ENCODE data around the gene SEPTIN7. TPM values are rescaled to one million over a fixed set of nuclear protein-coding genes. Genes with fewer than 3 reads are reported as not detected.

Gene SEPTIN7
- total RNA-seq, 1 donor from 2014 or later = 187 TPM

DNA sequence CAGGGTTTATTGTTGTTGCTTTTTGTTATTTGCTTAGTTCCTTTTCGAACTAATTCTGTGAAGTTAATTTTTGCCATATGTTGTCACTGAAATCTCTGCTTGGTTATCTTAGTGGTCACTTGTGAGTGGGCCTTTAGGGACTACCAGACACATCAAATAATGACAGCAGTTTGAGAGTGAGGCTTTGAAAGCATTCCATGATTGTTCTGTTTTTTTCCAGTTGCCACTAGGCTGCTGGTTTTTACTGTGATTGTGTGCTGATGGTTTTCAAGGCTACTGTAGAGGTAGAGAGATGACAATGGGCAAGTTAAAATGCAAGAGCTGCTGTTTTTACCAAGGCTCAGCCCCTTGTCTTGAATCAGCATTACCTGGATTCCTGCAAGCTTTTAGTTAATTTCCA, 20.0 kb downstream of the SEPTIN7 start:
- Histone ChIP-seq H3K27me3 (ENCODE audit: low read depth) (no peaks in the 10 kb centered on the region), H3K9me3 (replicated peaks) (peaks cover 56% of the 10 kb centered on the region), H3K4me1 (peaks cover 43% of the 10 kb centered on the region), H3K36me3 (no peaks in the 10 kb centered on the region), H3K27ac (replicated peaks) (no peak overlapping the region), H3K4me3 (no peak overlapping the region)
- intact Hi-C loops (cut with micrococcal nuclease) = no loop called here
- DNase-seq = no peak
- TF ChIP-seq, protein P1, sequence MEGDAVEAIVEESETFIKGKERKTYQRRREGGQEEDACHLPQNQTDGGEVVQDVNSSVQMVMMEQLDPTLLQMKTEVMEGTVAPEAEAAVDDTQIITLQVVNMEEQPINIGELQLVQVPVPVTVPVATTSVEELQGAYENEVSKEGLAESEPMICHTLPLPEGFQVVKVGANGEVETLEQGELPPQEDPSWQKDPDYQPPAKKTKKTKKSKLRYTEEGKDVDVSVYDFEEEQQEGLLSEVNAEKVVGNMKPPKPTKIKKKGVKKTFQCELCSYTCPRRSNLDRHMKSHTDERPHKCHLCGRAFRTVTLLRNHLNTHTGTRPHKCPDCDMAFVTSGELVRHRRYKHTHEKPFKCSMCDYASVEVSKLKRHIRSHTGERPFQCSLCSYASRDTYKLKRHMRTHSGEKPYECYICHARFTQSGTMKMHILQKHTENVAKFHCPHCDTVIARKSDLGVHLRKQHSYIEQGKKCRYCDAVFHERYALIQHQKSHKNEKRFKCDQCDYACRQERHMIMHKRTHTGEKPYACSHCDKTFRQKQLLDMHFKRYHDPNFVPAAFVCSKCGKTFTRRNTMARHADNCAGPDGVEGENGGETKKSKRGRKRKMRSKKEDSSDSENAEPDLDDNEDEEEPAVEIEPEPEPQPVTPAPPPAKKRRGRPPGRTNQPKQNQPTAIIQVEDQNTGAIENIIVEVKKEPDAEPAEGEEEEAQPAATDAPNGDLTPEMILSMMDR (IDR thresholded peaks at IDR 0.05; ENCODE audit: borderline replicate concordance) = no peak

DNA sequence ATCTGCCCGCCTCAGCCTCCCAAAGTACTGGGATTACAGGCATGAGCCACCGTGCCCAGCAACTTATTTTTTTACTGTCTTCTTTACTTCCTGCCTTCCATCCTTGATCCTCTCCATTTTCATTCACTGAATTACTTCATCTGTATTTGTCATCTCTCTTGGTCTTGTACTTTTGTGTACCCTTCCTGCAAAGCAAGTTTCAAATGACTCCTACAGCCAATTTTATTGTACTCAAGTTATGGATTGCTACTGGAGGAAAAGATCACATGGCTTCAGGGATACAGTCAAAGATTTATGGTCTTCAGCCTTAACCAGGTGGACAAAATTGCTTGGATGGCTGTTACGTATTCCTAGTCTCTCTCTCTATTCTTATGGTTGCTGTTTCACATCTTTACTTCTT, 22.6 kb downstream of the SEPTIN7 start:
- Histone ChIP-seq H3K9me3 (replicated peaks) (peaks cover 41% of the 10 kb centered on the region), H3K4me1 (peaks cover 64% of the 10 kb centered on the region), H3K27me3 (ENCODE audit: low read depth) (no peaks in the 10 kb centered on the region), H3K27ac (replicated peaks) (peak overlapping the region; percentile 53), H3K36me3 (no peaks in the 10 kb centered on the region), H3K4me3 (no peak overlapping the region)
- intact Hi-C loops (cut with micrococcal nuclease) = no loop called here
- TF ChIP-seq, protein P1 (IDR thresholded peaks at IDR 0.05; ENCODE audit: borderline replicate concordance) = no peak
- no peak for DNase-seq

DNA sequence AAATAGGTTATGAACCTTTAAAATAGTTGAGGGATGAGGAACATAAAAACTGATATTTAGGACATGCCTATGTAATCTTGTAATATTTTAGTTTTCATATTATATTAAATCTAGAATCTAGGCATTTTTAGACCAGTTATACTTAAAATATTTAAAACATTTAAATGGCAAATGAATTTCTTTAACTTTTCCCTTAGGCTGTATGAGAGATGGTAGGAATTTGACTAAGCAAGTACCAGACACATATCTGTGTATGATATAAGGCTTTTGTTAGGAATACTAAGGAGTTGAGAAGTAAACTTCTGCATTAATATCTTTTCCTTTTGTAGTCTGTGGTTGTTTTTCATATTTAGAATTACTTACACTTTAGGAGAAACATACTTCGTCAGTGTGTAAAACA, 25.1 kb downstream of the SEPTIN7 start:
- no peak for DNase-seq
- intact Hi-C loops (cut with micrococcal nuclease) = no loop called here
- Histone ChIP-seq H3K4me1 (peaks cover 86% of the 10 kb centered on the region), H3K4me3 (no peak overlapping the region), H3K9me3 (replicated peaks) (peaks cover 15% of the 10 kb centered on the region), H3K27me3 (ENCODE audit: low read depth) (no peaks in the 10 kb centered on the region), H3K36me3 (no peaks in the 10 kb centered on the region), H3K27ac (replicated peaks) (peak overlapping the region; percentile 27)
- TF ChIP-seq, protein P1 (IDR thresholded peaks at IDR 0.05; ENCODE audit: borderline replicate concordance) = no peak

DNA sequence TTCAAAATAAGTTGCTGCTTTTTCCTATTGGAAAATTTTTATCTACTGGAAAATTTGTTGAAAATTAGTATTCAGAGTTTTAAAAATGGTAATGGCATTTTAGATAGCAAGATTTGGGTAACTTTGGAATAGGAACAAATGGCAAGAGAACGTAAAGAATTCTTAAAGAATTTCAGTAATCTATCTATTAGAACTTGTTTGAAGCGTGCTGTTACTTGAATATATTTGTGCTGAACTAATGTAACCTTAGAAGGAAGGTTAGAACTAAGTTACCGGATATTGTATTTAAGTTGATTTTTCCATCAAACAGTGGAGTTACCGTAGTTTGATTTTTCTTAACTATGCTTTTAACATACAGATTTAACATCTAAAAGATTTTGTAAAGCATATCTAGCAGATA, 25.9 kb downstream of the SEPTIN7 start:
- H3K9me3 ChIP-seq (replicated peaks) = peaks cover 7% of the 10 kb centered on the region
- no peak for DNase-seq
- peaks cover 91% of the 10 kb centered on the region for H3K4me1 ChIP-seq
- H3K27ac ChIP-seq (replicated peaks) = peak overlapping the region; percentile 27
- intact Hi-C loops (cut with micrococcal nuclease) = no loop called here
- H3K4me3 ChIP-seq = no peak overlapping the region
- TF ChIP-seq, protein P1 (IDR thresholded peaks at IDR 0.05; ENCODE audit: borderline replicate concordance) = no peak
- H3K27me3 ChIP-seq (ENCODE audit: low read depth) = no peaks in the 10 kb centered on the region
- no peaks in the 10 kb centered on the region for H3K36me3 ChIP-seq

DNA sequence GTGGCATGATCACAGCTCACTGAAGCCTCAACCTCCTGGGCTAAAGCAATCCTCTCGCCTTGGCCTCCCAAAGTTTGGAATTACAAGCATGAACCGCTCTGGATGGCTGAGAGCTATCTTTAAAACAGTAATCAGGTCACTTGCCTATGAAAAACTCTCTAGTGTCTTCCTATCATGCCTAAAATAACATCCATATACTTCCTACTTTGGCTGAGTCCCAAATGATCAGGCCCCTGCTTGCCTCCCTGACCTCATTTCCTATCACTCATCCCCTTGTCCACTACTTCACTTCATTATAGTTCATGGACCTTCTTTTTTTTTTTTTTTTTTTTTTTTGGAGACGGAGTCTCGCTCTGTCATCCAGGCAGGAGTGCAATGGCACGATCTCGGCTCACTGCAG, 28.0 kb downstream of the SEPTIN7 start:
- Histone ChIP-seq H3K4me3 (no peak overlapping the region), H3K27ac (replicated peaks) (peak overlapping the region; percentile 50), H3K36me3 (peaks cover 12% of the 10 kb centered on the region), H3K9me3 (replicated peaks) (no peaks in the 10 kb centered on the region), H3K4me1 (peaks cover 94% of the 10 kb centered on the region), H3K27me3 (ENCODE audit: low read depth) (no peaks in the 10 kb centered on the region)
- no peak for DNase-seq
- TF ChIP-seq, protein P1 (IDR thresholded peaks at IDR 0.05; ENCODE audit: borderline replicate concordance) = no peak
- intact Hi-C loops (cut with micrococcal nuclease) = no loop called here

DNA sequence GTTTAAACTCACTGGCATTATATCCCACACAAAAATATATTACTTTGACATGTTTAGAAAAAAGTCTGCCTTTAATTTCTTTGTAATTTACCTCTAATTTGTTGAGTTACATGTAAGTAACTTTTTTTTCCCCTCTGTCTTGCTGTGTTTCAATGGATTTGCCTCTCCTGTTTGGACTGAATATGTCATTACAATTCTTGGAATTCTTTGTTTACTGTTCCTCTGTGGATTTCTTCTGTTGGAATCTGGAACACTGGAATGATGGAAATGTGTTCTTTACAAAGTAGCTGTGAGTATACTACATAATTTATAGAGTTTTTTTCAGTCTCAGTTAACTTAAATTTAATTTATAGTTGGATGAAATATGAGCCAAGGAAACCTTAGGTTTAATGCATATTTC, 30.4 kb downstream of the SEPTIN7 start:
- peaks cover 19% of the 10 kb centered on the region for H3K36me3 ChIP-seq
- peak overlapping the region; percentile 2 for H3K27ac ChIP-seq (replicated peaks)
- H3K4me1 ChIP-seq = peaks cover 71% of the 10 kb centered on the region
- H3K4me3 ChIP-seq = no peak overlapping the region
- intact Hi-C loops (cut with micrococcal nuclease) = no loop called here
- TF ChIP-seq, protein P1 (IDR thresholded peaks at IDR 0.05; ENCODE audit: borderline replicate concordance) = no peak
- H3K9me3 ChIP-seq (replicated peaks) = no peaks in the 10 kb centered on the region
- no peak for DNase-seq
- no peaks in the 10 kb centered on the region for H3K27me3 ChIP-seq (ENCODE audit: low read depth)

Measured in left ventricle myocardium inferior (tissue), 1 donor.